Prostate gland (tissue), 2 donors: ENCODE results near the gene GLRX5. TPM values are rescaled to one million over a fixed set of nuclear protein-coding genes. Genes with fewer than 3 reads are reported as not detected.

Experiments used
- DNase-seq: peaks from one replicate; pipeline ENCODE4 v3.0.0-alpha.2; 2019; ENCODE audit warnings: low spot score
- H3K27ac ChIP-seq, 2 donors: fragments of 200-600 bp; sonication (generic); 2 replicates each; pipeline ENCODE4 v1.5.1; 2017 to 2019
- H3K27me3 ChIP-seq: fragments of 200-600 bp; sonication (generic); replicated peaks from 2 replicates; pipeline ENCODE4 v1.5.1; 2019; ENCODE audit not compliant: insufficient read depth
- H3K36me3 ChIP-seq, 2 donors: fragments of 200-600 bp; sonication (generic); 1 replicate in 1 of 2; 2 replicates in 1 of 2; pipeline versions ENCODE4 v1.5.1 to v1.8.1; 2017 to 2019
- H3K4me1 ChIP-seq: fragments of 200-600 bp; sonication (generic); replicated peaks from 2 replicates; pipeline ENCODE4 v1.5.1; 2019
- H3K4me3 ChIP-seq, 2 donors: fragments of 200-600 bp; sonication (generic); 2 replicates each; pipeline ENCODE4 v1.5.1; 2017 to 2019
- H3K9me3 ChIP-seq: fragments of 200-600 bp; sonication (generic); 2 replicates; pipeline ENCODE4 v1.5.1; 2017
- CTCF ChIP-seq, 4 experiments: fragments of 200-600 bp in 2 of 4; fragments of 450-650 bp in 2 of 4; sonication (generic) in 2 of 4; IDR thresholded peaks; 1 replicate in 3 of 4; 2 replicates in 1 of 4; pipeline ENCODE4 v1.5.1; 2016 to 2019; ENCODE audit warnings: antibody characterized with exemption in 4 of 4, mild to moderate bottlenecking in 2 of 4, moderate library complexity in 2 of 4
- POLR2A ChIP-seq: fragments of 450-650 bp; IDR thresholded peaks from one replicate; pipeline ENCODE4 v1.6.1; 2016; ENCODE audit warnings: antibody characterized with exemption, mild to moderate bottlenecking
- POLR2AphosphoS5 ChIP-seq: sonication (generic); formaldehyde crosslinking; IDR thresholded peaks from one replicate; pipeline ENCODE4 v1.6.1; 2017; ENCODE audit warnings: antibody characterized with exemption
- WGBS: methylation state at CpG from one replicate; pipeline ENCODE4 v1.1.5; 2018; 5-methylcytosine and 5-hydroxymethylcytosine counted together
- intact Hi-C: fragments of 100-400 bp; cut with DNase I; formaldehyde crosslinking; loops from one replicate; pipeline ENCODE4 v1.14.2; 2022
- total RNA-seq, 2 donors: library from RNA; depleted of rRNA; stranded (reverse); fragments of >200 nt; gene quantifications; one replicate each; pipeline ENCODE4 v1.1.0, GENCODE V29; 2016

Gene GLRX5
- total RNA-seq, 2 donors from 2014 or later, result 56.2 to 93.0 TPM

- Histone ChIP-seq H3K27me3 (no peaks in the 10 kb centered on the region), H3K9me3 (no peaks in the 10 kb centered on the region), H3K27ac (no peak overlapping the region), H3K36me3 (no peaks in the 10 kb centered on the region), H3K4me3 (no peak overlapping the region), H3K4me1 (peaks cover 6% of the 10 kb centered on the region)
- 98% methylated on average over 3 of the region's 3 CpGs for WGBS
- no peak for DNase-seq
- intact Hi-C loops, result no loop called here
- TF ChIP-seq CTCF (IDR thresholded peaks at IDR 0.05) (no peak), POLR2AphosphoS5 (no peak), POLR2A (no peak)
Measured at GRCh38 chr14:95495076-95495475, 39.8 kb upstream of the GLRX5 start.

- Histone ChIP-seq H3K4me1 (peaks cover 6% of the 10 kb centered on the region), H3K4me3 (no peak overlapping the region), H3K27ac (no peak overlapping the region), H3K36me3 (no peaks in the 10 kb centered on the region), H3K27me3 (no peaks in the 10 kb centered on the region), H3K9me3 (no peaks in the 10 kb centered on the region)
- DNase-seq, result no peak
- WGBS, result 66% methylated on average over 8 of the region's 8 CpGs
- intact Hi-C loops, result no loop called here
- TF ChIP-seq POLR2A (no peak), CTCF (IDR thresholded peaks at IDR 0.05) (no peak), POLR2AphosphoS5 (no peak)
Measured at GRCh38 chr14:95495538-95496025, 39.3 kb upstream of the GLRX5 start.

GRCh38 chr14:95496111-95496681 lies 38.7 kb upstream of the GLRX5 start:
- TF ChIP-seq POLR2AphosphoS5, result no peak
- no peak for TF ChIP-seq CTCF (IDR thresholded peaks at IDR 0.05)
- Histone ChIP-seq H3K9me3 (no peaks in the 10 kb centered on the region), H3K36me3 (no peaks in the 10 kb centered on the region), H3K27me3 (no peaks in the 10 kb centered on the region), H3K27ac (no peak overlapping the region), H3K4me3 (no peak overlapping the region), H3K4me1 (peaks cover 6% of the 10 kb centered on the region)
- no peak for DNase-seq
- WGBS, result 42% methylated on average over 4 of the region's 4 CpGs
- intact Hi-C loops, result no loop called here

GRCh38 chr14:95496690-95497259 lies 38.1 kb upstream of the GLRX5 start:
- Histone ChIP-seq H3K27ac (no peak overlapping the region), H3K27me3 (no peaks in the 10 kb centered on the region), H3K9me3 (no peaks in the 10 kb centered on the region), H3K4me3 (no peak overlapping the region), H3K4me1 (peaks cover 6% of the 10 kb centered on the region), H3K36me3 (no peaks in the 10 kb centered on the region)
- intact Hi-C loops, result no loop called here
- no peak for DNase-seq
- no peak for TF ChIP-seq POLR2A
- no peak for TF ChIP-seq CTCF (IDR thresholded peaks at IDR 0.05)
- no peak for TF ChIP-seq POLR2AphosphoS5
- WGBS, result 31% methylated on average over 4 of the region's 4 CpGs

GRCh38 chr14:95497561-95498011 lies 37.3 kb upstream of the GLRX5 start:
- no peak overlapping the region for H3K4me3 ChIP-seq
- no peaks in the 10 kb centered on the region for H3K27me3 ChIP-seq
- no peaks in the 10 kb centered on the region for H3K36me3 ChIP-seq
- H3K4me1 ChIP-seq, result peaks cover 6% of the 10 kb centered on the region
- intact Hi-C loops, result no loop called here
- no peak for DNase-seq
- 79% methylated on average over 9 of the region's 9 CpGs for WGBS
- H3K9me3 ChIP-seq, result no peaks in the 10 kb centered on the region
- TF ChIP-seq POLR2A, result no peak
- no peak for TF ChIP-seq POLR2AphosphoS5
- TF ChIP-seq CTCF (IDR thresholded peaks at IDR 0.05), result no peak
- no peak overlapping the region for H3K27ac ChIP-seq
